ENCODE measurements around the gene HCFC2.
A peak's percentile ranks its signal among the peaks of the same experiment; 100 is the strongest.

HCFC2 gene

DNA sequence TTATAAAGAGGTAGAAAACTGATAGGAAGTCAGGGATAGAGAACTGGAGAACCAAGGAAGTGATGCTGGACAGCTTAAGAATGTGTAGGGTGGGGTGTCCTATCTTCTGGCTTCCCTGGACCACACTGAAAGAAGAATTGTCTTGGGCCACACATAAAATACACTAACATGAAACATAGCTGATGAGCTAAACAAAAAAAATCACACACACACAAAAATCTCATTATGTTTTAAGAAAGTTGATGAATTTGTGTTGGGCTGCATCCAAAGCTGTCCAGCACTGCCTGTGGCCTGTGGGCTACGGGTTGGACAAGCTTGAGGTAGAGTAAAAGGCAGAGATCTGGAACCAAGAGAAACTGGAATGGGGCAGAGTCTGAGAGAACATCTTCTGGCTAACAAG, 21.8 kb upstream of the HCFC2 start:
- no peak for TF ChIP-seq GABPA (IDR thresholded peaks at IDR 0.05; ENCODE audit: low read depth)
- TF ChIP-seq, protein P1, sequence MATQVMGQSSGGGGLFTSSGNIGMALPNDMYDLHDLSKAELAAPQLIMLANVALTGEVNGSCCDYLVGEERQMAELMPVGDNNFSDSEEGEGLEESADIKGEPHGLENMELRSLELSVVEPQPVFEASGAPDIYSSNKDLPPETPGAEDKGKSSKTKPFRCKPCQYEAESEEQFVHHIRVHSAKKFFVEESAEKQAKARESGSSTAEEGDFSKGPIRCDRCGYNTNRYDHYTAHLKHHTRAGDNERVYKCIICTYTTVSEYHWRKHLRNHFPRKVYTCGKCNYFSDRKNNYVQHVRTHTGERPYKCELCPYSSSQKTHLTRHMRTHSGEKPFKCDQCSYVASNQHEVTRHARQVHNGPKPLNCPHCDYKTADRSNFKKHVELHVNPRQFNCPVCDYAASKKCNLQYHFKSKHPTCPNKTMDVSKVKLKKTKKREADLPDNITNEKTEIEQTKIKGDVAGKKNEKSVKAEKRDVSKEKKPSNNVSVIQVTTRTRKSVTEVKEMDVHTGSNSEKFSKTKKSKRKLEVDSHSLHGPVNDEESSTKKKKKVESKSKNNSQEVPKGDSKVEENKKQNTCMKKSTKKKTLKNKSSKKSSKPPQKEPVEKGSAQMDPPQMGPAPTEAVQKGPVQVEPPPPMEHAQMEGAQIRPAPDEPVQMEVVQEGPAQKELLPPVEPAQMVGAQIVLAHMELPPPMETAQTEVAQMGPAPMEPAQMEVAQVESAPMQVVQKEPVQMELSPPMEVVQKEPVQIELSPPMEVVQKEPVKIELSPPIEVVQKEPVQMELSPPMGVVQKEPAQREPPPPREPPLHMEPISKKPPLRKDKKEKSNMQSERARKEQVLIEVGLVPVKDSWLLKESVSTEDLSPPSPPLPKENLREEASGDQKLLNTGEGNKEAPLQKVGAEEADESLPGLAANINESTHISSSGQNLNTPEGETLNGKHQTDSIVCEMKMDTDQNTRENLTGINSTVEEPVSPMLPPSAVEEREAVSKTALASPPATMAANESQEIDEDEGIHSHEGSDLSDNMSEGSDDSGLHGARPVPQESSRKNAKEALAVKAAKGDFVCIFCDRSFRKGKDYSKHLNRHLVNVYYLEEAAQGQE (IDR thresholded peaks at IDR 0.05; ENCODE audit: insufficient replicate concordance, low read depth) = peak; percentile 56
- TF ChIP-seq SPI1 (IDR thresholded peaks at IDR 0.05; ENCODE audit: borderline replicate concordance, low read depth) = no peak
- no peak for TF ChIP-seq POLR2AphosphoS5 (IDR thresholded peaks at IDR 0.05; ENCODE audit: low read depth)
- TF ChIP-seq, protein P2, sequence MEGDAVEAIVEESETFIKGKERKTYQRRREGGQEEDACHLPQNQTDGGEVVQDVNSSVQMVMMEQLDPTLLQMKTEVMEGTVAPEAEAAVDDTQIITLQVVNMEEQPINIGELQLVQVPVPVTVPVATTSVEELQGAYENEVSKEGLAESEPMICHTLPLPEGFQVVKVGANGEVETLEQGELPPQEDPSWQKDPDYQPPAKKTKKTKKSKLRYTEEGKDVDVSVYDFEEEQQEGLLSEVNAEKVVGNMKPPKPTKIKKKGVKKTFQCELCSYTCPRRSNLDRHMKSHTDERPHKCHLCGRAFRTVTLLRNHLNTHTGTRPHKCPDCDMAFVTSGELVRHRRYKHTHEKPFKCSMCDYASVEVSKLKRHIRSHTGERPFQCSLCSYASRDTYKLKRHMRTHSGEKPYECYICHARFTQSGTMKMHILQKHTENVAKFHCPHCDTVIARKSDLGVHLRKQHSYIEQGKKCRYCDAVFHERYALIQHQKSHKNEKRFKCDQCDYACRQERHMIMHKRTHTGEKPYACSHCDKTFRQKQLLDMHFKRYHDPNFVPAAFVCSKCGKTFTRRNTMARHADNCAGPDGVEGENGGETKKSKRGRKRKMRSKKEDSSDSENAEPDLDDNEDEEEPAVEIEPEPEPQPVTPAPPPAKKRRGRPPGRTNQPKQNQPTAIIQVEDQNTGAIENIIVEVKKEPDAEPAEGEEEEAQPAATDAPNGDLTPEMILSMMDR (IDR thresholded peaks at IDR 0.05; ENCODE audit: insufficient read depth, low read length) = no peak
- Histone ChIP-seq H3K27me3 (ENCODE audit: insufficient read depth, poor library complexity, severe bottlenecking) (no peaks in the 10 kb centered on the region), H3K4me3 (replicated peaks; ENCODE audit: insufficient read depth, low read length) (no peak overlapping the region), H3K27ac (replicated peaks) (no peak overlapping the region)
- no peak for DNase-seq (ENCODE audit: low read depth in 1 of 2, low spot score in 1 of 2)

DNA sequence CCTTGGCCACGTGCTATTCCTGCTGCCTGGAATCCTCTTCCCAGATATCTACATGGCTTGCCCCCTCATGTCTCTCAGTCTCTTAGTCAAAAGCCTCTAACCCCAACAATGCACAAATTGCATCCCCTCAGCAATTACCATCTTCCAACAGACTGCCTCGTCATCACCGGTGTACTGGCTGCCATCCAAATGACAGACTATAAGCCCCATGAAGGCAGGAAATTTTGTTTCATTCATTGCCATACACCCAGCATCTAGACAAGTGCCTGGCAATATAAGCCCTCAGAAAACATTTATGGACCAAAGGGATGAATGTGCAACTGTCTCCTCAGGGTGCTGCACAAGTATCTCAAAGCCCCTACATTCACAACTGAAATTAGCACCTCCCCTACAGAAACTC, 20.2 kb upstream of the HCFC2 start:
- TF ChIP-seq, protein P1 (IDR thresholded peaks at IDR 0.05; ENCODE audit: insufficient replicate concordance, low read depth) = no peak
- TF ChIP-seq, protein P2 (IDR thresholded peaks at IDR 0.05; ENCODE audit: insufficient read depth, low read length) = no peak
- TF ChIP-seq GABPA (IDR thresholded peaks at IDR 0.05; ENCODE audit: low read depth) = no peak
- Histone ChIP-seq H3K4me3 (replicated peaks; ENCODE audit: insufficient read depth, low read length) (no peak overlapping the region), H3K27ac (replicated peaks) (no peak overlapping the region), H3K27me3 (ENCODE audit: insufficient read depth, poor library complexity, severe bottlenecking) (peaks cover 2% of the 10 kb centered on the region)
- DNase-seq (ENCODE audit: low read depth in 1 of 2, low spot score in 1 of 2) = no peak

DNA sequence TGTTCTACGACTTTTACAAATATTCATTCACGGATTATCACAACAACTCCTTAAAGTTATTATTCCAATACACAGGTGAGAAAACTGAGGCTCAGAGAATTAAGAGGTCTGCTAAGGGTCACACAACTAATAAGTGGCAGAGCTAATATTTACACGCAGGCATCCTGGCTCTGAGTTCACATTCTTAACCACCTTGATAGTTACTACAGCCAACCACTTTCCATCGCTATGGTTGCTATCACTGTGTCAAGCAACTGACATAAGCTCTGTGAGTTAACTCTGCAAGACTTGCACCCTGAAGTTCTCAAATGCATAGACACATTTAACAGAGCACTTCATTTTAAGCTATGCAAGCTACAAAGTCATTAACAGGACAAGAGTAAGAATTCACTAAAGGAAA, 18.0 kb upstream of the HCFC2 start:
- no peak for DNase-seq (ENCODE audit: low read depth in 1 of 2, low spot score in 1 of 2)
- Histone ChIP-seq H3K27me3 (ENCODE audit: insufficient read depth, poor library complexity, severe bottlenecking) (peaks cover 14% of the 10 kb centered on the region), H3K4me3 (replicated peaks; ENCODE audit: insufficient read depth, low read length) (no peak overlapping the region), H3K27ac (replicated peaks) (no peak overlapping the region)
- TF ChIP-seq POLR2AphosphoS5 (IDR thresholded peaks at IDR 0.05; ENCODE audit: low read depth) = no peak
- no peak for TF ChIP-seq GABPA (IDR thresholded peaks at IDR 0.05; ENCODE audit: low read depth)
- no peak for TF ChIP-seq SPI1 (IDR thresholded peaks at IDR 0.05; ENCODE audit: borderline replicate concordance, low read depth)
- TF ChIP-seq, protein P2 (IDR thresholded peaks at IDR 0.05; ENCODE audit: insufficient read depth, low read length) = no peak
- TF ChIP-seq, protein P1 (IDR thresholded peaks at IDR 0.05; ENCODE audit: insufficient replicate concordance, low read depth) = no peak

Data from HL-60 (cell line).